A172 (cell line): ENCODE results near the gene AGPAT4. TPM values are rescaled to one million over a fixed set of nuclear protein-coding genes. Genes with fewer than 3 reads are reported as not detected.

Experiments
- DNase-seq: peaks from one replicate; pipeline ENCODE4 v3.0.0-alpha.2; 2015; ENCODE audit warnings: low spot score
- total RNA-seq: library from RNA; depleted of rRNA; stranded (reverse); fragments of >200 nt; shearing (Covaris generic); gene quantifications from 2 replicates; pipeline ENCODE4 v1.2.3, GENCODE V29; 2014

The AGPAT4 gene
- total RNA-seq, 1 experiment from 2014 or later: 4.4 TPM

- no peak for DNase-seq
These were observed 107.7 kb downstream of the AGPAT4 start for GRCh38 chr6:161166176-161166575.

GRCh38 chr6:161164182-161164625, 109.7 kb downstream of the AGPAT4 start:
- DNase-seq: no peak

- no peak for DNase-seq
These were observed 110.2 kb downstream of the AGPAT4 start for GRCh38 chr6:161163466-161164181.

DNA sequence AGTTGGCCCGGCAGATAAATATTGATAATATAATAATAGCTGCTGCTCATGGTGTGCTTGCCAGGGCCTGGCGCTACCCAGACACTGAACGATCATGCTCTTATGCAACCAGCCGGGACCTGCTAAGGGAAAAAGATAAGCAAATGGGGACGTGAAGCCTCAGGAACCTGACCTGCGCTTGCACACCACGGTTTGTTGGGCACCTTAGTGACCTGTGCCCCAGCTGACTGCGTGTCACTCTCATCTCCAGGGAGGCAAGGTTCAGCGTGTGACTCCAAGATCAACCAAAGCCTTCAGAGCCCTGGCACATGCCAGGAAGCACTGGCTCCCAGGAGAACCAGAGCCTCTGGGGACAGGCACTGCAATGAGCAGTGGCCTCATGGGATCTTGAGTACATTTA, 111.1 kb downstream of the AGPAT4 start:
- no peak for DNase-seq

- no peak for DNase-seq
These were observed 111.8 kb downstream of the AGPAT4 start for GRCh38 chr6:161161889-161162624.

GRCh38 chr6:161161121-161161520, 112.7 kb downstream of the AGPAT4 start:
- DNase-seq: no peak

GRCh38 chr6:161154796-161155335, 119.0 kb downstream of the AGPAT4 start:
- no peak for DNase-seq

DNA sequence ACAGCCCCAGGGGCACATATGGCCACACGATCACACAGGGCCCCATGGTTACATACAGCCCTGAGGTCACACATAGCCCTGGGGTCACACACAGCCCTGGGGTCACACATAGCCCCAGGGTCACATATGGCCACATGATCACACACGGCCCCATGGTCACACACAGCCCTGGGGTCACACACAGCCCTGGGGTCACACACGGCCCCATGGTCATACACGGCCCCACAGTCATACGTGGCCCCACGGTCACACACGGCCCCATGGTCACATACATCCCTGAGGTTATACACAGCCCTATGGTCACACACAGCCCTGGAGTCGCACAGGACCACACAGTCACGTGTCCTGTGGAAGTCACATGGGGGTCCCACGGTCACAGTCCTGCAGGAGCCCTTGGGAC, 120.1 kb downstream of the AGPAT4 start:
- no peak for DNase-seq

GRCh38 chr6:161152907-161153662, 120.8 kb downstream of the AGPAT4 start:
- no peak for DNase-seq

GRCh38 chr6:161152527-161152862, 121.4 kb downstream of the AGPAT4 start:
- no peak for DNase-seq

DNA sequence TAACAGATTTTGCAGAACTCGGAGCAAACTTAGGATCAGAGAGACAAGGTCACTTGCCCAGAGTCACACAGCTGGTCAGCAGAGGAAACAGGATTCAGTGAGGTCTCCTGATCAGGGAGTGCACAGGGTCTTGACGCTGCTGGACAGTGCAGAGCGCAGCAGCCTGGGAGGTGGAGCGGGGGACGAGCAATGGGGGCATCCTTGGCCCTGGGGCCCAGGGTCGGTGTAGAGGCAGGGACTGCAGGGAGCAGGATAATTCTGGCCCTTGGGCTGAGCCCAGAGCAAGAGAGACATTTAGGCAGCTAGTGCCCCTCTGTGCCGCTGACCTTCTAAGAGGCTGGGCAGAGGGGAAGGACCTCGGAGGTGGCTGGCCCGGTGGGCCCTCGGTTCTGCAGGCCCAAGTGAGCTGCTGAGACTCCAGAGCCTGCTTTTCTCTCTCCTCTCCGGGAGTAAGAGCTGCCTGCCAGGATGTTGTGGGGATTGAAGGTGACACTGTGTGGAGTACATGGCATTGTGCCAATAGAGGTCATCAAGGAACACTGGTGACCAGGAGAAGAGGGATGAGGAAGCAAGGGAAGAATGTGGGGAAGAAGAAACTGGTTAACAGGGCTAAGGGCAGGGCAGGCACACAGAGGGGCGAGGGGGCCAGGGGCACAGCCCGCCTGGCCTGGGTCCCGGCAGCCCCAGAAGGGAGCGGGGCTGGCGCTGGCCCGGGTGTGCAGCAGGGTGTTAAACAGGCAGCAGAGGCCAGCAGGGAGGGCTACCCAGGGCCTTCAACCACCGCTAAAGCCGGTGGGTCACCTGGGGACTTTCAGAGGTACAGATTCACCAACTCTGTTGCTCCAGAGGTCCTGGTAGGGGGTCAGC, 122.0 kb downstream of the AGPAT4 start:
- no peak for DNase-seq

GRCh38 chr6:161151059-161151645, 122.7 kb downstream of the AGPAT4 start:
- DNase-seq: no peak

DNA sequence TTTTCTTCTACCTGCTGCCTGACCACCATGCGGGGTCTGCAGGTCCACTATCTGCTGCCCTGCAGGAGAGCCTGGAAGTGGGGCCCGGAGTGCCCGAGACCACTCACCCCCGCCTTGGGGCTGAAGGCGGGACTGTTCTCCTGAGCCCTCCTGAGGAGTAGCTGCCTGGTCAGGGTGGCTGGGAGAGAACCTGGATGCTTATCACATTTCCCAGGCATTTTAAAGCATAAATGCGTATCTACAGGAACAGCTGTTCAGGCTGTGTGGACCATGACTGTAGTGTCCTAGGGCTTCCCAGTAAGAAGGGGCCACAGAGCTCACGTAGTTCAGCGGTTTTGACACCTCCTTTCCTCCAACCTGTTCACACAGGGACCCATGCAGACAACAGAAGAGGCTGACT, 123.3 kb downstream of the AGPAT4 start:
- no peak for DNase-seq

DNA sequence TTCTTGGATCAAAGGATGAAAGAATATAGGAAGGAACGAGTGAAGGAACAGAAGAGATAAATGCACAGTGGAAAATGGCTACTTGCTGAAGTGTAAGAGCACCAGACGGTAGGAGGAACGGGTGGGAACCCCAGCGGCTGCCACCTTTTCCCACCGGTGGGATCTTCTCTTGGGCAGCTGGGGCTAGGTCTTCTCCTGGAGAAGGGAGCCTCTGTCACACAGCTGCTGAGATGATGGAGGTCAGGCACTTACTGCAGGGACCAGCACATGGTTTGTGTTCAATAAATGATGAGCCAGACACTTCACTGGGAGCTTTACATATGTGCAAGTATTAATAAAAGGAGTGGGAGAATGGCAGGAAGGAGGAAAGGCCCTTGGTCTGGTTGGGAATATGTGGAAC, 123.7 kb downstream of the AGPAT4 start:
- DNase-seq: no peak

DNA sequence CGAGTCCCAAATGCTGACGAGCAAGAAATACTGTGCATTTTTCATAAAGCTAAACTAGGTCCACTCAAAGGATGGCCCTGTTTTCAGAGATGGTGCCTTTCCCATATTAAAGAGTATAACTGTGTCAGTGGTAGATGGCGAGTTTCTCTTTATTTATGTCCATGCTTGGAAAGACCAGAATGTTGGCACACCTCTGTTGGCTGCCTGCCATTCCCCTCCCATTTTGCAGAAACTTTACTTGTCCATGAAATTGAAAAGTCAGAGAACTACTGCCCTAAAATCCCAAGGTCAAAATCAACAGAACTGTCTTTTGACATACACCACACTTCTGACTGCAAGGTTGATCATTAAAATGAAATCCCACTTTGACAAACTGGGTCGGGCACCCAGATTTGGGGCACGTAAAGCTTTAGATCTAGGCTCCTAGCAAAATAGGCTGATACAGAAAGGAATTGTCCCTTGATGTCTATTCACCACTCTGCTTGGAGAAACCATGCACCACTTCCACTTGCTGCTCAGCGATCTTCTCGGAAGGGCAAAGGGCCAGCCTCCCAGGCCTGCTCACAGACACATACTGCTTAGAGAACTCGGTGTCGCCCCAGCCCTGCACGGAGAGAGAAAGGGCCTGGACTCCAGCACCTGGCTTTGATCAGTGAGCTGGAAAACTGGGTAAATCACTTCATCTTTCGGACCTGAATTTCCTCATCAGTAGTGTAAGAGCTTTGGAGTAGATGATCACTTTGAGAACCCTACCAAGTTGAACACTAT, 130.0 kb downstream of the AGPAT4 start:
- DNase-seq: no peak

DNA sequence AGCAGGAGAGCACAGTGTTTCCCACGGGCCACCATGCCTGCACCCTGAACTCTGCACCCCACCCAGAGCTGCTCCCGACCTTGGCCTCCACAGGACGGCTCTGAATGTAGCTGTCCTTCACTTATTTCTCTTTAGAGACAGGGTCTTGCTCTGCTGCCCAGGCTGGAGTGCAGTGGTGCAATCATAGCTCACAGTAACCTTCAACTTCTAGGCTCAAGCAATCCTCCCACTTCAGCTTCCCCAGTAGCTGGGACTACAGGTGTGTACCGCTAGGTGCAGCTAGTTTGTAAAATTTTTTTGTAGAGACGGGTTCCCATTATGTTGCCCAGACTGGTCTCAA, 130.9 kb downstream of the AGPAT4 start:
- DNase-seq: no peak

GRCh38 chr6:161141173-161141572, 132.7 kb downstream of the AGPAT4 start:
- DNase-seq: no peak

- no peak for DNase-seq
These were observed 133.3 kb downstream of the AGPAT4 start for GRCh38 chr6:161140554-161140875.

DNA sequence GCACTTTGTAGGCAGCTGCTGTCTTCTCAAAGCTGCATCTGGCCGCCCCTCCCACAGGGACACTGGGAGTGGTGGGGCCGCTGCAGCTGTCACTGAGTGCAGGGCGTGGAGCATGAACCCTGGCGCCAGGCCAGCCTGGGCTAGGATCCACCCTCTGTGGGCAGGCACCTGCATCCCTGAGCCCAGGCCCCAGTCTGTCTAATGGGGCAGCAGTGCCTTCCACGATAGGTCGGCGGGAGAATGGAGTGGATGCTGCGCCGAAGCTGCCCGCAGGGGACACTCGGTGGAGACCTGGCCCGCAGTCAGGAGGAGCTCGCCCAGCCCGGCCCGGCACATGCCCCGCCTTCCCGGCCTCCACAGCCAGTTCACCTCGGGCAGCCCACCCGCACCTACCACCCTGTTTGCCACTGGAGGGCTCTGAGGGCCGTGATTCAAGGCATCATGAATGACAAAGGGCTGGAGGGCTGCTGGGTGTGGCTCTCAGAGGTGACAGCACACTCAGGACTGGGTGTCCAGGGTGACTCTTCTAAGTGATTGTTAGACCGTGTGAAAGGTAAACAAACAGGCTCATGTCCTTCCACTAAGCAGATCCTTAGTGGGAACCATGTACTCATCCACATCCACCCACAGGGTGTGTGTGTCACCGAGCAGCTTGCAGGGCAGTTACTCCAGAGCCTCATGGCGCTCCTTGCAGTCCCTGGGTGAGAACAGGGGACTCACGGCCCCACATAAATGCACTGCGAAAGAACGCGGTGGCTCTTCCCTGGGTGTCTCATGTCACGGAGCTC, 133.9 kb downstream of the AGPAT4 start:
- DNase-seq: peak; percentile 8

- DNase-seq: no peak
These were observed 134.5 kb downstream of the AGPAT4 start for GRCh38 chr6:161139304-161139765.
